ENCODE results near the gene RPUSD4. TPM values are rescaled to one million over a fixed set of nuclear protein-coding genes. Genes with fewer than 3 reads are reported as not detected.

Gene RPUSD4
- total and polyA plus RNA-seq, 2 donors (not counting 1 experiment from before 2014, with no cell fraction given): 24.5 to 50.4 TPM

DNA sequence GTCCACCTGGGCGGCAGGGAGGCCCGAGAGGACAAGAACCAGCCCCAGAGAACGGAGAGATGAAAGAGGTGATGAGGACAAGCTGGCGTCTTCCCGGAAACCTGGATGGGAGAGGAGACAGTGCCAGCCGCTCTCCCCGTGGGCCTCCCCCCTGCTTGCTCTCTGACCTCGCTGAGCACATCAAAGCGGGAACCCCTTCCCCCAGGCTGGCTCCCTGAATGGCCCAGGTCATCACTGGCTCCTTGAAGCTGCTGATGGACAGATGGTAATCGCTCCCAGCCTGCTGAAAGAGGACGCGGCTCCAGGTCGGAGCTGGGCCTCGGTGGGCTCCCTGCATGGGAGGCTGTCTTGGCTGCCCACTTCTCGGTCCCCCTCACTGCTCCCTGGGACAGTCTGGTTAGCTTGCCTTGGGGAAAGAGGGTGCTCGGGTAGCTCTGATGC lies 18.4 kb downstream of the RPUSD4 start:
- Histone ChIP-seq H3K79me2 (ENCODE audit: control insufficient read depth, insufficient read depth, low read length) (no peaks in the 10 kb centered on the region), H3K9me3 (ENCODE audit: control extremely low read depth in 1 of 3, control insufficient read depth in 2 of 3, insufficient read depth in 1 of 3, low read length in 2 of 3) (peaks cover 1 to 23% (median 4%) of the 10 kb centered on the region in 3 donors), H3K36me3 (replicated peaks in 1 of 2; ENCODE audit: control extremely low read depth in 1 of 2, control insufficient read depth in 1 of 2, extremely low read depth in 1 of 2, insufficient read depth in 2 of 2, low read length in 1 of 2) (peaks cover 18 to 53% of the 10 kb centered on the region in 2 experiments), H3K4me3 (ENCODE audit: control extremely low read depth in 1 of 5, extremely low read depth in 1 of 5, insufficient read depth in 1 of 5, low read depth in 2 of 5, low read length in 4 of 5) (no peak overlapping the region), H3K27me3 (replicated peaks in 1 of 4; ENCODE audit: control extremely low read depth in 1 of 4, control insufficient read depth in 3 of 4, insufficient read depth in 4 of 4, low read length in 3 of 4) (no peaks in the 10 kb centered on the region), H3K4me1 (ENCODE audit: control insufficient read depth in 2 of 2, insufficient read depth in 2 of 2, low read length in 2 of 2) (peaks cover 6 to 10% of the 10 kb centered on the region in 2 donors), H3K9ac (ENCODE audit: low read length) (no peak overlapping the region), H3K27ac (ENCODE audit: low read length in 2 of 2) (no peak overlapping the region), H2AFZ (ENCODE audit: insufficient read depth, low read depth, low read length, poor library complexity, severe bottlenecking) (no peak overlapping the region), H3K4me2 (replicated peaks; ENCODE audit: low read depth, low read length, poor library complexity, severe bottlenecking) (no peak overlapping the region), H4K20me1 (ENCODE audit: control insufficient read depth, insufficient read depth, low read length, poor library complexity, severe bottlenecking) (no peaks in the 10 kb centered on the region)
- Mint-ChIP-seq H3K4me1 (peaks cover 18% of the 10 kb centered on the region), H3K4me3 (no peak overlapping the region), H3K27me3 (no peaks in the 10 kb centered on the region), H3K9me3 (ENCODE audit: insufficient read depth) (peaks cover 2% of the 10 kb centered on the region), H3K27ac (no peak overlapping the region)
- POLR2A ChIA-PET: no interaction called here
- TF ChIP-seq EZH2 (IDR thresholded peaks at IDR 0.05; ENCODE audit: borderline replicate concordance, insufficient read depth, low read depth, low read length, poor library complexity, severe bottlenecking) (no peak), CTCF (IDR thresholded peaks at IDR 0.05) (no peak)
- DNase-seq: no peak
- 92% methylated on average over 15 of the region's 16 CpGs for WGBS (ENCODE audit: insufficient coverage)
- intact Hi-C loops (cut with micrococcal nuclease): no loop called here
- CTCF ChIA-PET: interaction anchor here (1.0 to 5.1 kb wide), 5 partner anchors 248 to 303 kb away, joined by 3 to 29 read pairs (median 8); no protein-coding TSS in a partner anchor
- no peak for ATAC-seq (ENCODE audit: low read depth)

DNA sequence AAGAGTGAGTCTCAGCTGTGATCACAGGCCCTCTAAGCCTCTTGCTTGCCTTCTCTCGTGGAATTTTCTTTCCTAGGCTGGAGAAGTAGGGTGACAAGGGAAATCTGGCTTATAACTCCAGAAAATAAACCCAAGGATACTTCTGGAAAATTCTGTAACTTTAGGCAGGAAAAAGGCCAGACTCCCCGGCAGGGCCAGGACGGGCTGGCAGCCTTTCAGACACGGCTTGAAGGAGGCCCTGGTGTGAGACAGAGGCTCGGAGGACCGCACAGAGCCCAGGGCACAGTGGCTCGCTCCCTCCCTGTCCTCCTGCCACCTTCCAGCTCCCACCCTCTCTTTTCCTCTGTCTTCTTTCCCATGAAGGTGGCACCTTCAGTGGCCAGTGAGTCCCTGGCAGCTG lies 19.1 kb downstream of the RPUSD4 start:
- H3K36me3 ChIP-seq (replicated peaks in 1 of 2; ENCODE audit: control extremely low read depth in 1 of 2, control insufficient read depth in 1 of 2, extremely low read depth in 1 of 2, insufficient read depth in 2 of 2, low read length in 1 of 2): peaks cover 12 to 49% of the 10 kb centered on the region in 2 experiments
- H3K79me2 ChIP-seq (ENCODE audit: control insufficient read depth, insufficient read depth, low read length): no peaks in the 10 kb centered on the region
- WGBS (ENCODE audit: insufficient coverage): 87% methylated on average over 6 of the region's 7 CpGs
- peaks cover 6 to 16% of the 10 kb centered on the region in 2 donors for H3K4me1 ChIP-seq (ENCODE audit: control insufficient read depth in 2 of 2, insufficient read depth in 2 of 2, low read length in 2 of 2)
- peaks cover 2% of the 10 kb centered on the region for H3K9me3 Mint-ChIP-seq (ENCODE audit: insufficient read depth)
- H3K4me1 Mint-ChIP-seq: peaks cover 18% of the 10 kb centered on the region
- peaks cover 1 to 17% (median 1%) of the 10 kb centered on the region in 3 donors for H3K9me3 ChIP-seq (ENCODE audit: control extremely low read depth in 1 of 3, control insufficient read depth in 2 of 3, insufficient read depth in 1 of 3, low read length in 2 of 3)
- H3K27me3 ChIP-seq (replicated peaks in 1 of 4; ENCODE audit: control extremely low read depth in 1 of 4, control insufficient read depth in 3 of 4, insufficient read depth in 4 of 4, low read length in 3 of 4): no peaks in the 10 kb centered on the region
- H2AFZ ChIP-seq (ENCODE audit: insufficient read depth, low read depth, low read length, poor library complexity, severe bottlenecking): no peak overlapping the region
- no peak overlapping the region for H3K4me3 Mint-ChIP-seq
- ChIA-PET CTCF (interaction anchor here (5.1 kb wide), 1 partner anchor 268 kb away, joined by 29 read pairs; no protein-coding TSS in a partner anchor), POLR2A (interaction anchor here (0.5 kb wide), 1 partner anchor 679 kb away, joined by 7 read pairs; no protein-coding TSS in a partner anchor)
- ATAC-seq (ENCODE audit: low read depth): no peak
- H4K20me1 ChIP-seq (ENCODE audit: control insufficient read depth, insufficient read depth, low read length, poor library complexity, severe bottlenecking): no peaks in the 10 kb centered on the region
- no peak overlapping the region for H3K4me3 ChIP-seq (ENCODE audit: control extremely low read depth in 1 of 5, extremely low read depth in 1 of 5, insufficient read depth in 1 of 5, low read depth in 2 of 5, low read length in 4 of 5)
- intact Hi-C loops (cut with micrococcal nuclease): no loop called here
- H3K4me2 ChIP-seq (replicated peaks; ENCODE audit: low read depth, low read length, poor library complexity, severe bottlenecking): no peak overlapping the region
- TF ChIP-seq CTCF (IDR thresholded peaks at IDR 0.05) (no peak), EZH2 (IDR thresholded peaks at IDR 0.05; ENCODE audit: borderline replicate concordance, insufficient read depth, low read depth, low read length, poor library complexity, severe bottlenecking) (no peak)
- DNase-seq: no peak
- no peaks in the 10 kb centered on the region for H3K27me3 Mint-ChIP-seq
- H3K9ac ChIP-seq (ENCODE audit: low read length): no peak overlapping the region
- H3K27ac Mint-ChIP-seq: no peak overlapping the region
- H3K27ac ChIP-seq (ENCODE audit: low read length in 2 of 2): no peak overlapping the region

Data from B cell (primary cell).